PFSK-1 (cell line): ENCODE measurements around the gene KCNMA1.

Experiments
- FOXP2 ChIP-seq: optimal IDR thresholded peaks from 2 replicates; pipeline ENCODE3; 2011; ENCODE audit warnings: borderline replicate concordance, control low read depth, inconsistent platforms; ENCODE audit not compliant: insufficient read depth; ENCODE audit errors: extremely low read length, extremely low read depth
- POLR2AphosphoS5 ChIP-seq: IDR thresholded peaks from 2 replicates; pipeline ENCODE4 v1.6.1; 2012; ENCODE audit warnings: low read depth, mild to moderate bottlenecking, control low read depth, low read length, moderate library complexity
- REST ChIP-seq, 2 experiments: IDR thresholded peaks; 2 replicates each; pipeline versions ENCODE4 v1.6.1 to v1.8.0; 2011 to 2012; ENCODE audit warnings: low read depth in 2 of 2, low read length in 2 of 2, control low read depth in 1 of 2, inconsistent platforms in 1 of 2, mild to moderate bottlenecking in 1 of 2, moderate library complexity in 1 of 2; ENCODE audit not compliant: insufficient read depth in 1 of 2
- SIN3A ChIP-seq: IDR thresholded peaks from 2 replicates; pipeline ENCODE4 v1.6.1; 2012; ENCODE audit warnings: mild to moderate bottlenecking, low read length, moderate library complexity, borderline replicate concordance; ENCODE audit not compliant: insufficient read depth
- TAF1 ChIP-seq: IDR thresholded peaks from 2 replicates; pipeline ENCODE4 v1.6.1; 2012; ENCODE audit warnings: low read length, control low read depth, borderline replicate concordance; ENCODE audit not compliant: insufficient read depth

DNA sequence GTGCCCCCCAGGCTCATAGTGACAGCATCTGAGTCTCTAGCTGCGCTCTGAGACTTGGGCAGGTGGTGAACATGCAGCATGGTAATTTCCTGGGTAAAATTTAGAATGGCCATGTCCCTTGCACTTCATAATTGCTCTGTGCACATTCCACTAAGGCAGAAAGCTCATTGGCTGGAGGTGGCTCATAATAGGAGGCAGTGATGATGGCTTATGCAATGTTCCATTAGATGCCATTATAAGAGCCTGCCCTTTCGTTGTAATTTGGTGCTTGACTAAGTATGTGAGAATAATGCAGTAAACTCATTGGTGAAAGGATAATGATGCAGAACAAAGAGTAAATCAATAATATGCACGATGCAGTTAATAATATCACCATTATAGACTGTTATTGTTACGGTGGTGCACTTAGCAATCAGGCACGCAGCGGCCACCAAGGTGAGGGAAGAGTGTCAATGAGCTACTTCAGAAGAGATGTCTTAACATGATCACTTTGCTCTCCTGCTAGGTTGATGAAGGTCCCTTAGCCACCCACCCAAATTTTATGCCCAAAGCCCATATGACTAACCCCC is 545.9 kb downstream of the KCNMA1 start:
- no peak for TF ChIP-seq POLR2AphosphoS5
- TF ChIP-seq REST (IDR thresholded peaks at IDR 0.05; ENCODE audit: insufficient read depth in 1 of 2, low read depth in 2 of 2, low read length in 2 of 2), result no peak
- no peak for TF ChIP-seq TAF1
- TF ChIP-seq FOXP2, result no peak
- no peak for TF ChIP-seq SIN3A
